Lung (tissue), 12 donors: ENCODE results near the gene PRPF40A. TPM values are rescaled to one million over a fixed set of nuclear protein-coding genes. Genes with fewer than 3 reads are reported as not detected.
"Not testable (repeated sequence)": the region's sequence is repeated elsewhere in the genome, so short reads cannot be mapped to it uniquely, and the experiment has no call there.

Experiments used
- ATAC-seq: fragments of 200-7000 bp; cut with Tn5 transposase; one replicate; pipeline ENCODE4 v1.9.1; 2020; ENCODE audit warnings: moderate number of reproducible peaks; ENCODE audit not compliant: insufficient read depth, low FRiP score
- DNase-seq, 3 donors: peaks; one replicate each; pipeline ENCODE4 v3.0.0-alpha.2; 2013 to 2017
- H3K27ac ChIP-seq, 2 donors: one replicate each; pipeline ENCODE4 v1.5.1; 2013; ENCODE audit warnings: mild to moderate bottlenecking in 2 of 2, moderate library complexity in 2 of 2, control low read depth in 1 of 2, inconsistent platforms in 1 of 2, low read depth in 1 of 2, low read length in 1 of 2
- H3K27me3 ChIP-seq, 3 donors: one replicate each; pipeline ENCODE4 v1.5.1; 2013; ENCODE audit warnings: low read length in 2 of 3; ENCODE audit not compliant: control insufficient read depth in 3 of 3, insufficient read depth in 3 of 3
- H3K36me3 ChIP-seq, 4 donors: one replicate each; pipeline ENCODE4 v1.5.1; 2013; ENCODE audit warnings: low read length in 4 of 4, mild to moderate bottlenecking in 1 of 4, moderate library complexity in 1 of 4; ENCODE audit not compliant: control insufficient read depth in 4 of 4, insufficient read depth in 4 of 4
- H3K4me1 ChIP-seq, 5 donors: one replicate each; pipeline ENCODE4 v1.5.1; 2013; ENCODE audit warnings: low read length in 5 of 5, mild to moderate bottlenecking in 2 of 5, moderate library complexity in 1 of 5; ENCODE audit not compliant: control insufficient read depth in 5 of 5, insufficient read depth in 5 of 5
- H3K4me3 ChIP-seq: one replicate; pipeline ENCODE4 v1.5.1; 2013; ENCODE audit warnings: mild to moderate bottlenecking, control low read depth, moderate library complexity
- H3K9ac ChIP-seq, 2 donors: one replicate each; pipeline ENCODE4 v1.5.1; 2013; ENCODE audit warnings: low read length in 2 of 2, control low read depth in 1 of 2; ENCODE audit not compliant: insufficient read depth in 1 of 2
- H3K9me3 ChIP-seq, 4 donors: one replicate each; pipeline ENCODE4 v1.5.1; 2013; ENCODE audit warnings: low read length in 3 of 4, mild to moderate bottlenecking in 1 of 4, moderate library complexity in 1 of 4; ENCODE audit not compliant: control insufficient read depth in 4 of 4, insufficient read depth in 3 of 4
- CTCF ChIP-seq: IDR thresholded peaks from 2 replicates; pipeline ENCODE4 v1.5.1; 2012; ENCODE audit warnings: mild to moderate bottlenecking; ENCODE audit errors: control extremely low read depth, extremely low read depth
- WGBS, 2 donors: extraction: QIAGEN DNeasy Blood & Tissue Kit; methylation state at CpG; one replicate each; pipeline ENCODE4 v1.1.7; 2013; 5-methylcytosine and 5-hydroxymethylcytosine counted together
- polyA plus RNA-seq, 2 donors: library from polyadenylated mRNA; stranded (reverse); fragments of 200-250 nt; gene quantifications; one replicate each; pipeline ENCODE4 v1.2.1, GENCODE V29; 2013
- total RNA-seq, 2 donors: library from RNA; depleted of rRNA in 1 of 2; stranded (reverse); fragments of >200 nt in 1 of 2; gene quantifications; one replicate each; pipeline ENCODE4 v1.2.1, GENCODE V29; 2014 to 2021
- donor health status: control.
- donor health status: control.
- donor health status: Bipolar disorder and iron deficiency.
- donor health status: healthy.
- donor health status: DM: yes; HTN: yes; CAD: no.

PRPF40A gene
- total and polyA plus RNA-seq, 4 donors, result 20.1 to 131 (median 58.6) TPM

DNA sequence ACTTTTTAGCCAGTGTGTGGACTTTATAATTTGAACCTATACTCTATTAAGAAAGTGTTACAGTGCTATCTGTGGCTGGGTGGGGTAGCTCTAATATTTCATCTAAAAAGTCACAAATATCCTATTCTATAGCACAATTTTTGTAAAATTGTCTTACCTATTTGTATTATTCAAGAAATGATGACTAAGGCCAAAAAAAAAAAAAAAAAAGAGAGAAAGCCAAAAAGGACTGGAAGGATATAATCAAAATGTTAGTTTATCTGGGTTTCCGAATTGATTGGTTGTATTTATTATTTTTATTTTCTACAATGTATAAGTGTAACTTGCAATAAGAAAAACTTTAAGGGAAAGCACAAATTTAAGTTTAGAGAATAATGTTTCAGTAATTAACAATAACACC, 6.7 kb upstream of the PRPF40A start:
- Histone ChIP-seq H3K27me3 (no peaks in the 10 kb centered on the region), H3K9me3 (no peaks in the 10 kb centered on the region), H3K9ac (no peak overlapping the region), H3K4me1 (peaks cover 0 to 28% (median 7%) of the 10 kb centered on the region in 5 donors), H3K36me3 (peaks cover 0 to 14% (median under 1%) of the 10 kb centered on the region in 4 donors), H3K27ac (no peak overlapping the region), H3K4me3 (no peak overlapping the region)
- DNase-seq (no peak), ATAC-seq (no peak)
- TF ChIP-seq CTCF, result no peak
- WGBS, 2 donors, result 94 to 100% methylated on average over 1 of the region's 1 CpG

DNA sequence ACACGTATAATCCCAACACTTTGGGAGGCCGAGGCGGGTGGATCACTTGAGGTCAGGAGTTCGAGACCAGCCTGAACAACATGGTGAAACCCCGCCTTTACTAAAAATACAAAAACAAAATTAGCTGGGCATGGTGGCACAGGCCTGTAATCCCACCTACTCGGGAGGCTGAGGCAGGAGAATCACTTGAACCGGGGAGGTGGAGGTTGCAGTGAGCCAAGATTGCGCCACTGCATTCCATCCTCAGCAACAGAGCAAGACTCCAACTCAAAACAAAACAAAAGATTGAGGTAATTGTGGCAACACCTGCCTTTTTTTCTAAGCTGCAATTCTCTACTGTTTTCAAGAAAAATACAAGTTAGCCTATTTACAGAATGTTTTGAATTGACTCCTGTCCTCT, 5.4 kb upstream of the PRPF40A start:
- not testable (repeated sequence) for H3K9ac ChIP-seq, H3K27me3 ChIP-seq, DNase-seq, H3K4me3 ChIP-seq, ATAC-seq, H3K27ac ChIP-seq, H3K9me3 ChIP-seq
- Histone ChIP-seq H3K36me3 (peaks cover 0 to 12% (median under 1%) of the 10 kb centered on the region in 4 donors), H3K4me1 (peaks cover 0 to 28% (median 7%) of the 10 kb centered on the region in 5 donors)
- 93 to 95% methylated on average over 8 of the region's 8 CpGs for WGBS, 2 donors

GRCh38 chr2:152720794-152721193, 3.5 kb upstream of the PRPF40A start:
- peaks cover 0 to 8% (median 2%) of the 10 kb centered on the region in 4 donors for H3K36me3 ChIP-seq
- no peak overlapping the region for H3K4me3 ChIP-seq
- H3K9ac ChIP-seq, result no peak overlapping the region
- H3K27me3 ChIP-seq, result no peaks in the 10 kb centered on the region
- ATAC-seq (no peak), DNase-seq (no peak)
- H3K4me1 ChIP-seq, result peaks cover 0 to 33% (median 9%) of the 10 kb centered on the region in 5 donors
- H3K27ac ChIP-seq, result no peak overlapping the region
- no peak for TF ChIP-seq CTCF
- WGBS, 2 donors, result 88 to 91% methylated on average over 2 of the region's 2 CpGs
- no peaks in the 10 kb centered on the region for H3K9me3 ChIP-seq

- DNase-seq (peak in 2 of 3 donors; percentile 43 to 50), ATAC-seq (no peak)
- peak overlapping the region; percentile 87 for H3K4me3 ChIP-seq
- H3K27ac ChIP-seq, result peak overlapping the region; percentile 79 to 98
- H3K27me3 ChIP-seq, result no peaks in the 10 kb centered on the region
- no peak for TF ChIP-seq CTCF
- peaks cover 0 to 36% (median 11%) of the 10 kb centered on the region in 5 donors for H3K4me1 ChIP-seq
- H3K9ac ChIP-seq, result peak overlapping the region; percentile 14 to 74
- WGBS, 2 donors, result 4 to 6% methylated on average over 23 of the region's 23 CpGs
- no peaks in the 10 kb centered on the region for H3K9me3 ChIP-seq
- peaks cover 0 to 15% (median 2%) of the 10 kb centered on the region in 4 donors for H3K36me3 ChIP-seq
These were observed 1.8 kb upstream of the PRPF40A start for GRCh38 chr2:152718909-152719645.
